M059J (cell line): ENCODE results near the gene ATP9B. TPM values are rescaled to one million over a fixed set of nuclear protein-coding genes. Genes with fewer than 3 reads are reported as not detected.

Experiments used
- DNase-seq: peaks from one replicate; pipeline ENCODE4 v3.0.0-alpha.2; 2012; ENCODE audit warnings: low read depth
- total RNA-seq: library from RNA; depleted of rRNA; stranded (reverse); fragments of >200 nt; shearing (Covaris generic); gene quantifications from 2 replicates; pipeline ENCODE4 v1.2.3, GENCODE V29; 2014

ATP9B gene
- total RNA-seq, 1 experiment from 2014 or later, result 10.8 TPM

- DNase-seq, result no peak
These were observed 341.8 kb downstream of the ATP9B start for GRCh38 chr18:79410731-79411613.

GRCh38 chr18:79411614-79412526 lies 342.7 kb downstream of the ATP9B start:
- DNase-seq, result no peak

DNA sequence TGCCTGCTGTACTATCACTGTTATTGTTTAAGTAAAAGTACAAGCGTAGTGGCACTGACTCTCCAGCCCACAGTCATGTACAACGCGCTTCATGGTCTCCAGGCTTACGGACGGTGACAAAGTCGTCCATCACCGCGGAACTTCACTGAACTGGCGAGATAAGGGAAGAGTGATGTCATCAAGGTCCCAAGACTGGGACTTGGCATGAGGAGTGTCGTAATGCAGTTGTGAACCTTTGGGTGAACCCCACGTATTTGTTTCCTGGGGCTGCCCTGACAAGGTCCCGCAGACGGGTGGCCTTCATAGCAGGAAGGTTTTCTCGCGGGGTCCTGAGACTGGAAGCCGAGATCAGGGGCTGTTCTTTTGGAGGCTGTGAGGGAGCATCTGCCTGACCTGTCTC lies 343.8 kb downstream of the ATP9B start:
- DNase-seq, result no peak

GRCh38 chr18:79413426-79413825 lies 344.2 kb downstream of the ATP9B start:
- no peak for DNase-seq

DNA sequence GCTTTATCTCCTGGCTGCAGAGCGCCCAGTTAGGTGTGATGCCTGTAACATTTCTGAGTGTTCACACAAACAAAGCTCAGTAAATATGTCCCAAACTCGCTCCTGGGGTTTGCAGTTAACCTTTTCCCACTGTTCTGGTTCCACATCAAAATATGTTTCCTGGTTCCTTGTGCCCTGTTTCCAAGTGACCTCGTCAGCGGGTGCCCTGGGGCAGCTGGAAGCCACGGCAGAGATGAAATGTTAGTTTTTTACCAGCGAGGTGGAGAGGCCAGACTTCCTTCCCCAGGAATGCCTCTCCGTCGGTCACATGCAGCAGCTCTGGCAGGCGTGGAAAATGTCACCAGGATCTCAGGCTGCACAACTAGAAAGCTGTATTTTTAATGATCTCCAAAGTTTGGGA lies 344.7 kb downstream of the ATP9B start:
- no peak for DNase-seq

GRCh38 chr18:79416022-79416676 lies 347.0 kb downstream of the ATP9B start:
- no peak for DNase-seq

GRCh38 chr18:79416677-79417052 lies 347.5 kb downstream of the ATP9B start:
- no peak for DNase-seq

GRCh38 chr18:79418236-79418635 lies 349.0 kb downstream of the ATP9B start:
- no peak for DNase-seq

- DNase-seq, result no peak
These were observed 349.4 kb downstream of the ATP9B start for GRCh38 chr18:79418642-79419041.

- no peak for DNase-seq
These were observed 351.0 kb downstream of the ATP9B start for GRCh38 chr18:79420033-79420745.

GRCh38 chr18:79421275-79421857 lies 352.2 kb downstream of the ATP9B start:
- DNase-seq, result no peak

- DNase-seq, result no peak
These were observed 353.0 kb downstream of the ATP9B start for GRCh38 chr18:79422022-79422782.

DNA sequence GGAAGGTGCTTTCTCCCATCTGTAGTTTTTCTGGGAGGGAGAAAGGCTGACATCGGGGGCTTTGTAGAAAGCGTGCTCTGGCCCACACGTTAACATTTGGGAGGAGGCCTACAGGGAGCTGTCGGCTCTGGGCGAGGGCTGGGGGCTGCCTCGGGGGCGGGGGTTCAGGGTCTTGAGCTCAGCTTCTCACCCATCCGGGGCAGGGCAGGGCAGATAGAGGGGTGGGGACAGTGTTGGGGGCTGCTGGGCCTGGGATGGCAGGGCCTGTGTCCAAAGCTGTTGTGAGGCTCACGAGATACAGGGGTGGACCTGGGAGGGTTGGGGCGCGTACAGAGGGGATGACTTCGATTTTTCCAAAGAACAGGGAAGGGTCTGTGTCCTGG lies 353.6 kb downstream of the ATP9B start:
- no peak for DNase-seq

- no peak for DNase-seq
These were observed 354.2 kb downstream of the ATP9B start for GRCh38 chr18:79423211-79424007.

DNA sequence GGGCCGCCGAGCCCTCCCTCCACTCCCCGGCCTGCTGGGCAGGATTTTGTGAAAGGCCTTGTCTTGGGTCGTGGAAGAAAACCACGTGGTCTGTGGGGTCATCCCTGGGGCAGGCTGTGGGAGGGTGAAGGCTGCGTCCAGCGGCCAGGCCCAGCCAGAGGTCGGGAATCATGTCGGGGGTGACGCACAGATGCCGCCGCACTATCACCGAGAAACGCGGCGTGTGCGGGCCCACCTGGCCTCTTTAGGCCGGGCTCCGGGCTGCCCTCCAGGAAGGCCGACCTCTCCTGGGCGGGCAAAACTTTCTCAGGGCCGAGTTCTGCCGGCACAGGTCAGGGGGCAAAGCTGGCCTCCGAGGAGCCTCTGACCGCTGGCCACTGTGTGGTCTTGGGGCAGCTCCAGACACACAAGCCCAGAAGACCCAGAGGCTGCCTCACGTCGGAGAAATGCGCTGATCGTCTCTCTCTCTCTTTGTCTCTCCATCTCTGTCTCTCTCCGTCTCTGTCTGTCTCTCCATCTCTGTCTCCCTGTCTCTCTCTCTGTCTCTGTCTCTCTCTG lies 354.9 kb downstream of the ATP9B start:
- no peak for DNase-seq

GRCh38 chr18:79424880-79425568 lies 355.8 kb downstream of the ATP9B start:
- no peak for DNase-seq

- DNase-seq, result no peak
These were observed 356.3 kb downstream of the ATP9B start for GRCh38 chr18:79425569-79425886.

- no peak for DNase-seq
These were observed 357.4 kb downstream of the ATP9B start for GRCh38 chr18:79426376-79427300.
